K562 (cell line): ENCODE data around the gene ZER1. TPM values are rescaled to one million over a fixed set of nuclear protein-coding genes. Genes with fewer than 3 reads are reported as not detected.

Experiments
- ATAC-seq: fragments of 200-7000 bp; cut with Tn5 transposase; 3 replicates; pipeline ENCODE4 v1.9.1; 2020; ENCODE audit warnings: moderate library complexity
- BruUV-seq: library from RNA; stranded (reverse); fragments of 400-500 nt; replicated peaks from 2 replicates; lab custom pipeline; 2021; lab: Mats Ljungman, UMichigan
- CTCF ChIA-PET: fragments of 300-600 bp; formaldehyde crosslinking; extraction: SDS; loops from one replicate; lab custom pipeline; 2021; ENCODE audit warnings: low intra/inter-chr PET ratio; lab: Yijun Ruan, JAX
- POLR2A ChIA-PET: fragments of 300-600, 350-650 bp; sonication (Branson Sonifier 250); formaldehyde crosslinking; extraction: SDS; loops from one replicate; lab custom pipeline; 2021; ENCODE audit warnings: antibody characterized with exemption, inconsistent platforms; lab: Yijun Ruan, JAX
- DNase-seq, 4 experiments: peaks; one replicate each; pipeline versions ENCODE4 v3.0.0 to v3.0.0-alpha.2; 2011 to 2018; ENCODE audit warnings: low spot score in 3 of 4, mixed read lengths in 3 of 4; ENCODE audit errors: extremely low read depth in 1 of 4
- FAIRE-seq: peaks from 2 replicates; lab custom pipeline; 2011; peaks lifted over from hg19 to GRCh38; lab: Jason Lieb, UNC
- H2AFZ ChIP-seq: 2 replicates; pipeline ENCODE4 v1.6.0; 2011; ENCODE audit warnings: low read depth, low read length, control low read depth, inconsistent platforms
- H3K27ac ChIP-seq: fragments of 200-600 bp; 3 replicates; pipeline ENCODE4 v1.8.0; 2011; ENCODE audit warnings: low read depth, mild to moderate bottlenecking, control low read depth, inconsistent platforms, low read length, moderate library complexity, mixed read lengths; ENCODE audit errors: extremely low read depth
- H3K27me3 ChIP-seq, 2 experiments: fragments of 300-600 bp in 1 of 2; 2 replicates in 1 of 2; 3 replicates in 1 of 2; pipeline versions ENCODE4 v1.6.0 to v1.8.0; 2011; ENCODE audit warnings: inconsistent platforms in 2 of 2, low read length in 2 of 2, mild to moderate bottlenecking in 1 of 2, mixed read lengths in 1 of 2, moderate library complexity in 1 of 2; ENCODE audit not compliant: control insufficient read depth in 2 of 2, insufficient read depth in 2 of 2
- H3K36me3 ChIP-seq: fragments of 300-600 bp; 3 replicates; pipeline ENCODE4 v1.8.0; 2011; ENCODE audit warnings: mild to moderate bottlenecking, low read length, inconsistent platforms; ENCODE audit not compliant: control insufficient read depth, insufficient read depth
- H3K4me1 ChIP-seq, 2 experiments: fragments of 200-600 bp in 1 of 2; replicated peaks in 1 of 2; 2 replicates in 1 of 2; 3 replicates in 1 of 2; pipeline versions ENCODE4 v1.5.1 to v1.8.0; 2011; ENCODE audit warnings: inconsistent platforms in 2 of 2, low read length in 2 of 2, mild to moderate bottlenecking in 1 of 2, mixed read lengths in 1 of 2, moderate library complexity in 1 of 2; ENCODE audit not compliant: control insufficient read depth in 2 of 2, insufficient read depth in 2 of 2
- H3K4me2 ChIP-seq: 2 replicates; pipeline ENCODE4 v1.6.1; 2011; ENCODE audit warnings: low read length, control low read depth, inconsistent platforms, mixed read lengths; ENCODE audit not compliant: insufficient read depth
- H3K4me3 ChIP-seq: fragments of 200-600 bp; sonication (generic), shearing (Covaris generic); 2 replicates; pipeline ENCODE4 v1.5.1; 2016; ENCODE audit warnings: control low read depth, inconsistent platforms
- H3K79me2 ChIP-seq: fragments of 200-600 bp; 3 replicates; pipeline ENCODE4 v1.8.0; 2011; ENCODE audit warnings: low read length, inconsistent platforms; ENCODE audit not compliant: control insufficient read depth, insufficient read depth
- H3K9ac ChIP-seq, 2 experiments: 2 replicates each; pipeline versions ENCODE4 v1.6.0 to v1.6.1; 2011; ENCODE audit warnings: low read depth in 2 of 2, low read length in 2 of 2, control low read depth in 1 of 2, inconsistent platforms in 1 of 2, mild to moderate bottlenecking in 1 of 2, mixed read lengths in 1 of 2; ENCODE audit not compliant: insufficient read depth in 1 of 2
- H3K9me1 ChIP-seq: one replicate; pipeline ENCODE4 v1.6.0; 2011; ENCODE audit warnings: inconsistent platforms, mild to moderate bottlenecking, low read length, moderate library complexity; ENCODE audit not compliant: control insufficient read depth, insufficient read depth
- H3K9me3 ChIP-seq: replicated peaks from 2 replicates; pipeline ENCODE4 v1.5.1; 2011; ENCODE audit warnings: low read depth, low read length, inconsistent platforms; ENCODE audit not compliant: control insufficient read depth, insufficient read depth
- H4K20me1 ChIP-seq: replicated peaks from 2 replicates; pipeline ENCODE4 v1.6.1; 2011; ENCODE audit warnings: low read length, inconsistent platforms, mixed read lengths; ENCODE audit not compliant: control insufficient read depth, insufficient read depth
- BCOR ChIP-seq: fragments of 450-650 bp; IDR thresholded peaks from 2 replicates; pipeline ENCODE4 v1.6.1; 2016
- CBFA2T3 ChIP-seq: fragments of 450-650 bp; IDR thresholded peaks from 2 replicates; pipeline ENCODE4 v1.6.1; 2017
- CXXC5 ChIP-seq: fragments of 250-450 bp; sonication (Bioruptor Pico); IDR thresholded peaks from 2 replicates; pipeline ENCODE4 v1.8.0; 2022; ENCODE audit warnings: inconsistent platforms, mild to moderate bottlenecking, moderate library complexity
- EHMT2 ChIP-seq: fragments of 450-650 bp; IDR thresholded peaks from 2 replicates; pipeline ENCODE4 v1.6.1; 2018; ENCODE audit warnings: antibody characterized with exemption
- ELF1 ChIP-seq: fragments of 200-800 bp; sonication (Bioruptor generic); IDR thresholded peaks from 2 replicates; pipeline ENCODE4 v1.6.1; 2016; ENCODE audit warnings: missing genetic modification characterization, missing compliant biosample characterization
- ETV1 ChIP-seq: fragments of 450-650 bp; conservative IDR thresholded peaks from 2 replicates; pipeline ENCODE4 v1.6.1; 2016; ENCODE audit warnings: missing genetic modification characterization, control low read depth, low read depth, missing compliant biosample characterization
- FOXJ2 ChIP-seq: fragments of 200-800 bp; sonication (Bioruptor generic); IDR thresholded peaks from 2 replicates; pipeline ENCODE4 v1.6.1; 2016; ENCODE audit warnings: missing genetic modification characterization, missing compliant biosample characterization
- RBM25 ChIP-seq: fragments of 200-400 bp; formaldehyde crosslinking; IDR thresholded peaks from 2 replicates; pipeline ENCODE4 v1.6.1; 2018; ENCODE audit warnings: low read length, low read depth, moderate library complexity; ENCODE audit not compliant: severe bottlenecking
- SMARCA4 ChIP-seq: fragments of 450-650 bp; IDR thresholded peaks from 2 replicates; pipeline ENCODE4 v1.6.1; 2016
- TCF3 ChIP-seq: sonication (generic); formaldehyde crosslinking; IDR thresholded peaks from 2 replicates; pipeline ENCODE4 v1.4.0; 2020; ENCODE audit warnings: mild to moderate bottlenecking, missing genetic modification reagents
- ZFX ChIP-seq: sonication (generic); formaldehyde crosslinking; IDR thresholded peaks from 2 replicates; pipeline ENCODE4 v1.8.0; 2022; ENCODE audit warnings: mild to moderate bottlenecking, missing genetic modification reagents, moderate library complexity
- ZNF561 ChIP-seq: fragments of 450-650 bp; formaldehyde crosslinking; conservative IDR thresholded peaks from 2 replicates; pipeline ENCODE4 v1.4.0; 2020; ENCODE audit warnings: mild to moderate bottlenecking, moderate library complexity
- WGBS: fragments of 100-300 bp; shearing (Covaris generic); methylation state at CpG from one replicate; pipeline ENCODE4 v1.1.6; 2016; ENCODE audit warnings: low coverage, mixed read lengths; ENCODE audit not compliant: insufficient coverage; ENCODE audit errors: missing lambda C conversion rate; 5-methylcytosine and 5-hydroxymethylcytosine counted together
- in situ Hi-C: fragments of 300-500 bp; cut with MboI; formaldehyde crosslinking; loops from 4 replicates; pipeline ENCODE4 v1.15.0; 2018; ENCODE audit warnings: inconsistent platforms, mixed read lengths
- intact Hi-C: fragments of 100-400 bp; cut with micrococcal nuclease; formaldehyde crosslinking; loops from 2 replicates; pipeline ENCODE4 v1.14.2; 2022
- polyA plus RNA-seq, 8 experiments: library from polyadenylated mRNA; depleted of rRNA in 4 of 8; stranded (reverse) in 5 of 8; unstranded in 3 of 8; fragments of >200 nt; fragmentation: Nextera tagmentation in 2 of 8; fragmentation: Illumina TruSeq in 1 of 8; extraction: Ambion mirVana in 2 of 8; extraction: Trizol in 1 of 8; gene quantifications; 2 replicates each; pipeline versions ENCODE4 v1.2.1 to v1.2.3, GENCODE V29; 2011 to 2014; ENCODE audit warnings: inconsistent platforms in 1 of 8, missing spikeins in 1 of 8
- total RNA-seq, 7 experiments: library from RNA; depleted of rRNA in 6 of 7; stranded (reverse); fragments of >200 nt in 6 of 7; fragmentation: Illumina TruSeq in 2 of 7; extraction: Trizol in 2 of 7; gene quantifications; 2 replicates each; pipeline versions ENCODE4 v1.2.1 to v1.2.3, GENCODE V29; 2011 to 2021; ENCODE audit warnings: low replicate concordance in 1 of 7

ZER1 gene
- total and polyA plus RNA-seq, 9 of the 15 experiments (the other 6 are each of a cell fraction or from before 2014, with no cell fraction given), result 0.07 to 10.7 (median 6.2) TPM

DNA sequence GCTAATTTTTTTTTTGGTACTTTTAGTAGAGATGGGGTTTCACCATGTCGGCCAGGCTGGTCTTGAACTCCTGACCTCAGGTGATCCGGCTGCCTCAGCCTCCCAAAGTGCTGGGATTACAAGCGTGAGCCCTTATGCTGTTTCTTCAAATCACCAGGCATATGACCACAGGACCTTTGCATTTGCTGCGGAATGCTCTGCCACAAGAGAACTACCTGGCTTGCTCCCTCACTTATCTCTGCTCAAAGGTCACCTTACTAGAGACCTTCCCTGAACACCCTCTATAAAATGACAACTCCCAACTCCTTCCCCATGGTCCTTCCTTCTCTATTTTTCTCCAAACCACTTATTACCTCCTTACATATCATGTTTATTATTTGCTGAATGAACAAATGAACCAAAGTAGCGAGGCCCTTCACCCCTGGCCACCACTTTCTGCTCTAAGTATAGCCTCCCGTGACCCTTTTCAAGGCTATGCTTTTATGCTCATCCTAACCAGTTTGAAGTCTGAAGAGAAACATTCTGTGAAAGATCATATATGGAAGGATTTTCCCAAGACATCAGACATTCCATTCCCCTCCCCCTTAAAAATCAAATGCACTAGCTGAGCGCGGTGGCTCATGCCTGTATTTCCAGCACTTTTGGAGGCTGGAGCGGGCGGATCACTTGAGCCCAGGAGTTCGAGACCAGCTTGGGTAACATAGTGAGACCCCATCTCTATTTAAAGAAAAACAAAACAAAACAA is 1.3 kb downstream of the ZER1 start:
- Histone ChIP-seq H3K9me3 (no peaks in the 10 kb centered on the region), H3K4me2 (peak overlapping the region; percentile 95), H3K4me1 (peaks cover 13 to 16% of the 10 kb centered on the region in 2 experiments; a peak in 4 of 5 replicates), H2AFZ (peak overlapping the region; percentile 98; the same call in 1 of the 2 replicates), H3K27me3 (no peaks in the 10 kb centered on the region), H3K79me2 (peaks cover 21% of the 10 kb centered on the region), H3K9ac (peak overlapping the region; percentile 89 to 94; a peak in 3 of 4 replicates), H3K36me3 (peaks cover 5% of the 10 kb centered on the region; the same call in 1 of the 3 replicates), H4K20me1 (no peaks in the 10 kb centered on the region), H3K4me3 (peak overlapping the region; percentile 79), H3K27ac (peak overlapping the region; percentile 88; the same call in 2 of the 3 replicates), H3K9me1 (no peaks in the 10 kb centered on the region)
- TF ChIP-seq EHMT2, result no peak
- TF ChIP-seq RBM25, result peak; percentile 76
- peak; percentile 43; the same call in 1 of the 2 replicates for TF ChIP-seq BCOR
- intact Hi-C loops (no loop called here), in situ Hi-C loops (no loop called here)
- WGBS, result 47% methylated on average over 11 of the region's 11 CpGs
- ATAC-seq, result no peak
- no peak for DNase-seq
- BruUV-seq, result TSS peak; percentile 58
- POLR2A ChIA-PET, result interaction anchor here (0.5 to 1.1 kb wide), 6 partner anchors 8 to 1677 kb away, joined by 3 to 5 read pairs (median 3); no protein-coding TSS in a partner anchor
- FAIRE-seq, result no peak
- CTCF ChIA-PET, result interaction anchor here (0.8 kb wide), 1 partner anchor 68 kb away, joined by 3 read pairs; the partner anchor contains the start of gene PKN3

DNA sequence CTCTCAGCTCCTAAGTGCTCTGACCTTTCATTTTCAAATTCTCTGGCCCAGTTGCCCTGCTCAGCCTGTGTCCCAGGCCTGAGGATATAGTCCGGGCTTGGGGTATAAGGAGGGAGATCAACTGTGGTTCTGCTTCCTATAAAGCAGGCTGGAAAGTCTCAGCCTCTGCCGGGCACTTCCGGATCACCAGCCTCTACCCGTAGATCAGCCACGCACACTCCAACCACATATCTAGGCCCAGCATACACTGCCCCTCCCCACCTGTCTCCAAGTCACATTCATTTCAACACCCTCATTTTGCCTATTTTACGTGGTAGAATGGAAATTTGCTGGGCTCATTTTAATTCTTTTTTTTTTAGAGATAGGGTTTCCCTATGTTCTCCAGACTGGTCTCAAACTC is 3.1 kb downstream of the ZER1 start:
- H3K36me3 ChIP-seq, result peaks cover 5% of the 10 kb centered on the region; the same call in 1 of the 3 replicates
- no peak overlapping the region for H3K4me3 ChIP-seq
- H3K9me1 ChIP-seq, result no peaks in the 10 kb centered on the region
- H3K9ac ChIP-seq, result peak overlapping the region; percentile 34 to 82; a peak in 3 of 4 replicates
- H3K27me3 ChIP-seq, result no peaks in the 10 kb centered on the region
- H4K20me1 ChIP-seq, result no peaks in the 10 kb centered on the region
- ATAC-seq (no peak), FAIRE-seq (no peak), DNase-seq (peak in 2 of 4 experiments; percentile 36 to 41)
- no peaks in the 10 kb centered on the region for H3K9me3 ChIP-seq
- H3K79me2 ChIP-seq, result peaks cover 21% of the 10 kb centered on the region
- ChIA-PET POLR2A (interaction anchor here (0.6 to 2.1 kb wide), 3 partner anchors 18 to 332 kb away, joined by 4 read pairs; no protein-coding TSS in a partner anchor), CTCF (no interaction called here)
- 0 out of 2 replicates have a peak overlapping the region, but pooled peaks have one; percentile 19 for H2AFZ ChIP-seq
- H3K27ac ChIP-seq, result peak overlapping the region; percentile 43; the same call in 1 of the 3 replicates
- 0 out of 2 replicates have a peak, but pooled peaks have one; percentile 16 for TF ChIP-seq ETV1 (tag)
- peak; percentile 45; the same call in 1 of the 2 replicates for TF ChIP-seq ZFX (CRISPR knock-in tag)
- 0 out of 2 replicates have a peak, but pooled peaks have one; percentile 2 for TF ChIP-seq CBFA2T3
- TF ChIP-seq TCF3 (CRISPR knock-in tag), result 0 out of 2 replicates have a peak, but pooled peaks have one; percentile 23
- TF ChIP-seq ZNF561 (CRISPR knock-in tag), result no peak
- TF ChIP-seq CXXC5 (CRISPR knock-in tag), result peak; percentile 27; the same call in 1 of the 2 replicates
- no peak for TF ChIP-seq SMARCA4
- peak; percentile 31; the same call in 1 of the 2 replicates for TF ChIP-seq ELF1 (tag)
- TF ChIP-seq FOXJ2 (tag), result no peak
- in situ Hi-C loops, result no loop called here
- peaks cover 13 to 18% of the 10 kb centered on the region in 2 experiments; a peak in 4 of 5 replicates for H3K4me1 ChIP-seq
- BruUV-seq, result no TSS peak
- intact Hi-C loops, result no loop called here
- 39% methylated on average over 6 of the region's 6 CpGs for WGBS
- H3K4me2 ChIP-seq, result peak overlapping the region; percentile 47
